Activated CD8-positive, alpha-beta memory T cell treated with anti-CD3 and anti-CD28 coated beads for 48 hours (primary cell): ENCODE measurements around the gene FAM83C.

Experiments
- DNase-seq, 3 experiments: peaks; one replicate each; pipeline ENCODE4 v3.0.0-alpha.2; 2020; ENCODE audit warnings: low read depth in 2 of 3, low spot score in 2 of 3

Gene FAM83C

GRCh38 chr20:35300469-35301262, 8.4 kb upstream of the FAM83C start:
- DNase-seq = no peak

- no peak for DNase-seq
Measured at GRCh38 chr20:35299780-35300179, 7.6 kb upstream of the FAM83C start.

DNA sequence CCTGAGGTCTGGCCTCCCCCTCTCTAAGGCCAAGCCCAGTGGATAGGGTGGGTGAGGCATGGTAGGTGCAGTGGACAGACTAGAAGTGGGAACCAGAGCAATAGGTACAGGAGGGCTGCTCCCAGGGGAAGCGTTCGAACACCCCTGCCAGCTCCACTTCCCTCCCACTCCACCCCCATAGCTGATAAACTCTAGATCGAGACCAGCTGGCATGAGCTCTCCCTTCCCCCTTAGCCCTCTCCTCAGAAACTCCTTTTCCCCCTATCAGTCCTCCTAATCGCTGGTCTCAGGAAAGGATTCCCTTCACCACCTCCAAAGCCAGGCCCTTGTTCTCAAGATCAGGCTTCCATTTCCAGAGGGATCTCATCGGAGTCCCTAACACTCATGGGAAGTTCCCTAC, 6.0 kb upstream of the FAM83C start:
- no peak for DNase-seq

DNA sequence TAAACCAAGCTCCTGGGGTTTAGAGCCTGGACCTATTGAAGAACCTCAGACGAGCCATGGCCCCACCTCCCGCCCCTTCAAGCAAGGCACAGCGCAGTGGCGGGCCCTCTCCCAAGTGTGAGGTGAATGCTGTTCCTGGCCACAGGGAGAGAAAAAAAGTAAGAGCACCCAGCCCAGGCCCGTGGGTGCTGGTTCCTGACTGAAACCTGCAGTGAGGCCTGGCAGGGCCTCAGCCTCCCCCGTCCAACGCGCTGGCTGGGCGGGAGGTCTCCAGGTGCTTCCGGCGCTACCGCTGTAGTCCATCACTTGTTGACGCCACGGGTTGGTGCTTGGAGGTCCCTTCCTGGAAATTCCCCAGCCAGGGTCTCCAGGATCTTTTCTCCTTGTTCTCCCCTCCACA, 5.5 kb upstream of the FAM83C start:
- no peak for DNase-seq

GRCh38 chr20:35297155-35297554, 4.9 kb upstream of the FAM83C start:
- DNase-seq = no peak

GRCh38 chr20:35296101-35296554, 3.9 kb upstream of the FAM83C start:
- DNase-seq = no peak

- no peak for DNase-seq
Measured at GRCh38 chr20:35295674-35296073, 3.4 kb upstream of the FAM83C start.

DNA sequence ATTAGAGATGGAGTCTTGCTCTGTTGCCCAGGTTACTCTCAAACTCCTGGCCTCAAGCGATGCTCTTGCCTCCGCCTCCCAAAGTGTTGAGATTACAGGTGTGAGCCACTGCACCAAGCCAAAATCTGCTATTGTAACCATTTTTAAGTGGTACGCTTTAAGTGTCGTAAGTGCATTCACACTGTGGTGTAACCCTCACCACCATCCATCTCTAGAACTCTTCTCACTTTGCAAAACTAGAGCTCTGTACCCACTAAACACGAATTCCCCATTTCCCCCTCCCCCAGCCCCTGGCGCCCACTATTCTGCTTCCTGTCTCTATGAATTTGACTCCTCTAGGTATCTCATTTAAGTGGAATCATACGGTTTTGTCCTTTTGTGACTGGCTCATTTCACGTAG, 2.8 kb upstream of the FAM83C start:
- DNase-seq = no peak

GRCh38 chr20:35294293-35294685, 2.1 kb upstream of the FAM83C start:
- no peak for DNase-seq

DNA sequence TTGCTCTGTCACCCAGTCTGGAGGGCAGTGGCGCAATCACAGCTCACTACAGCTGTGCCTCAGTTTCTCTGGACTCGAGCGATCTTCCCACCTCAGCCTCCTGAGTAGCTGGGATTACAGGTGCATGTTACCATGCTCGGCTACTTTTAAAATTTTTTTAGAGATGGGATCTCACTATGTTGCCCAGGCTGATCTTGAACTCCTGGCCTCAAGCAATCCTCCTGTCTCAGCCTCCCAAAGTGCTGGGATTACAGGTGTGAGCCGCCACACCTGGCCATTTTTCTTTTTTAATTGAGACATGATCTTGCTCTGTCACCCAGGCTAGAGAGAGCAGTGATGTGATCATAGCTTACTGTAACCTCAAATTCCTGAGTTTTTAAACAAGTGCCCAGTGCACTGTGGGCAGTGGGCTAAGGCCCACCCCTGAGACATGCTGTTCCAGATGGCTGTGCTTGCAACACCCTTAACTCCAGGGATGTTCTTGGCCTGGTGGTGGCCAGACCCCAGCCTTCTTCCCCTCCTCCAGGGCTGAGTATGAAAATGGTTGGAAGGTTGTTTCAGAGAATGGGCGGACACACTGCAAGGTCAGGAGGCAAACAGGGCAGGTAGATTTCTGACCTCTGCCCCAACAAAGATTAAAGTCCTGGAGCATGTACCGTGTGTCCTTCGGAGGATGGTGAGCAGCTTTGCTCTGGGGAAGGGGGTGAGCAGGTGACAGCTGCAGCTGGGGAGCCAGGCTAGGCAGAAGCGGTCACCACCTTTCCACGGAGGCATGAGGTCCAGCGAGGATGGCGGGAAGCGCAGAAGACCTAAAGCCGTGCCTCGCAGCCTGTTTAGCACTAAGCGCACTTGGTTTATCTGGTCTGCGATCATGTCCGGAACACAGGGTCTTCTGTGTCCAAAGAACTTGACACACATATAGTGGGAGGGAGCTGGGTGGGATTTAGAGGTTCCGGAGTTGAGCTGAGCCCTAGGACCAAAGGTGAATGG, 1.4 kb upstream of the FAM83C start:
- DNase-seq = no peak

DNA sequence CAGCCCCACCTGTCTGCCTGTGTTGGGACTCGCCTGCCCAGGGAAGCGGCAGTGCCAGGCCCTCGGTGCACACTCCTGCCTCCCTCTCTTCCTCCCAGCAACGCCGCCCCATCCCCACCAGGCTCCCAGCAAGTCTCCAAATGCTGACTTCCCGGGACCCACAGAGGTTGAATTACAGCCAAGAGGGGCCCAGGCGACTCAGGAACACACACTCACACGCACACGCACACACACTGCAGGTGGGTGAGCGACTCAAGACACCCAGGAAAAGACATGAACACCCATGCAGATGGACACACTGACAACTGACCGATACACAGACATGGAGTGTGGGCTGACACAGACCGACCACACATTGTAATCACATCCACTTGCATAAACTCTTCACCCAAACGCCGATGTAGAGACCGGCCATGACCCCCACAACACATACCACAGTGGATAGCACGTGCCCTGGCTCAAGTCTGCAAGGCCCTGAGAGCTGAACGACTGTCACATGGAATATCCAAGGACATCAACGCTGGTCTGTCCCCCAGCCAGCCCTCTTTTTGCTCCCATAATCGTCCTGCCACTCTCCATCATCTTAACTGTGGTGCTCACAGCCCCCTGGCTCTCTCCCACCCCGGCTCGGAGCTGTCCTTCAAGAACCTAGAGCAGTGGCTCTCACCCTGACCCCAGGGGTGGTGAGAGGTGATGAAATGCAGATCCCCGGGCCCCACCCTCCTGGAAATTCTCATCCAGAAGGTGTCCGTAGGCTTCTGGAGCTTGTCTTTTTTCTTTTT, 470 bp upstream of the FAM83C start:
- no peak for DNase-seq

DNA sequence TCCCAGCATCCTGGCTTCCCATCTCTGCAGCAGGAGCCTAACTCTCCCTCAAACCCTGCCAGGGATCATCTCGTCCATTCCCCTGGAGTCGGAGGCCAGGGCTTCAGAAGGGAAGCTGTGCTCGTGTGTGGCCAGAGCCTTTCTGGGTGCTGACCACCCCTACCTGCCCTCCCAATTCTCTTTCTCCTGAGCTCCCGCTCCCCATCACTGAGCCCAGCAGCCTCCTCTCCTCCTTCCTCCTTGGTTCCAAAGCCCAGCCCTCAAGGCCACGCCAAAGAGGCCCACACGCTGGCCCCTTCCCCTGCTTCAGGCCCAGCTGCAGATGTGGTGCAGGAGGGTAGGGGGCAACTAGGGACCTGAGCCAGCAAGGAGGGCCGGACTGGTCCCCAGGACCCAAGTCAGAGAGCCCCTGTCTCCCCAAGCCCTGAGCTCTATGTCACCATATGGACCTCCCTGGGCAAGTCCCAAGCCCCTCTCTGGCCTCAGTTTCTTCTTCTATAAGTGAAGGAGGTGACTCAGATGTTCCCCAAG, 1.3 kb downstream of the FAM83C start:
- DNase-seq = no peak

DNA sequence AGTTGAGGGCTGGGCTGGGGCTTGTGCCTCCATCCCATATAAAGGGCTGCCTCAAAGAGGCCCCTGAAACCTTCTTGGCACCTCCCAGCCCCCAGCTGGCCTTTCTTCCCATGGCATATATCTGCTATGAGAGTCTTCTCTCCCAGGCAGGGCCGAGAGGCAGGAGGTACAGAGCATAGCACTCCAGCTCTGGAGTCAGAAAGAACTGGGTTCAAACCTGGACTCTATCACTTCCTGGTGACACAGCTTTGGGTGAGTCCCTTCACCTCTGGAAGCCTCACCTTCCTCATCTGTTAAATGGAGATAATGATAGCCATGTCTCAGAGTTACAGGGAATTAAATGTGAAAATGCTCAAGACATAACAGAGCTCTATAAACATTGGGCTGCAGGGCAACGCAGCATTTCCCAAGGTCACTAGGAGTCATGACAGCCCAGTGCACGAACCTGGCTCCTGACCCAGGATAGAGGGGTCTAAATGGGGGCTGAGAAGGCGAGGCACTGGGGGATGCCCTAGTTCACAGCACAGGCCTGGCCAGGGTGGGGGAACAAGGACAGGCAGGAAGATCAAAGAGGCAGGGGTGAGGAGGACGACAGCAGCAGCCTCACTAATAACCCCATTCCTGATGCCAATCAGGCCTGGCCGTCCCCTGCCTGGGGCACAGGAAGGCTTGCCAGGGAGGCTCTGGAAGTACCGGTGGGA, 1.9 kb downstream of the FAM83C start:
- no peak for DNase-seq

DNA sequence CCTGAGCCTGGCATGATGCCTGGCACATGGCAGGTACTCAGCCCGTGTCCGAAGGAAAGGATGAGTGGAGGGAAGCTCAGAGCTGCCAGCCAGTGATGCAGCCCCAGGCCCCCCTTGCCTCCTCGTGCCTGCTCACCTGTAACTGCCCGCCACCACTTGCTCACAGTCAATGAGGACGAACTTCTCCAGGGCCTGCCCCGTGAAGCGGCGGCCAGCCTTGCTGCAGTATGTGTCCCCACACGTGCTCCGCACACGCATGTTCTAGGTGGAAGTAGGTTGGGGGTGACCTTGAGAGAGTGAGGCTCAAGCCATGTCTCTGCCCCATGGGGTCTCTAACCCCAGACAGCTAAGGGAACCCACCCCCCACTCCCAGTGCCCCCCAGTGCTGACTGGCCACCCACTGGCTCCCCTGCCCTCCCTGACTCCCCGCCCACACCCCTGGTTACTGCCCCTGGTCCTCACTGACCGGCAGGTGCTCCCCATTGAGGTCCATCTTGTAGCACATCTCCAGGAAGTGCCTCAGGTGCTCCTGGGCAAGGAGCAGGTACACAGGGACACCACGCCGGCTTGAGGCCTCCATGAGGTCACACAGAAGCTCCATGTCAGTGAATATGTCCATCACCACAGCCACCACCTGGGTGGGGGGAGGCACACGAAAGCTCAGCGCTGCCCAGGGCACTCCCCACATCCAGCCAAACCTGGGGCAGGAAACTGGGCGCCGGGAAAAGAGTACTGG, 3.7 kb downstream of the FAM83C start:
- DNase-seq = no peak

GRCh38 chr20:35287509-35288324, 4.5 kb downstream of the FAM83C start:
- DNase-seq = no peak

- no peak for DNase-seq
Measured at GRCh38 chr20:35286899-35287508, 5.2 kb downstream of the FAM83C start.

DNA sequence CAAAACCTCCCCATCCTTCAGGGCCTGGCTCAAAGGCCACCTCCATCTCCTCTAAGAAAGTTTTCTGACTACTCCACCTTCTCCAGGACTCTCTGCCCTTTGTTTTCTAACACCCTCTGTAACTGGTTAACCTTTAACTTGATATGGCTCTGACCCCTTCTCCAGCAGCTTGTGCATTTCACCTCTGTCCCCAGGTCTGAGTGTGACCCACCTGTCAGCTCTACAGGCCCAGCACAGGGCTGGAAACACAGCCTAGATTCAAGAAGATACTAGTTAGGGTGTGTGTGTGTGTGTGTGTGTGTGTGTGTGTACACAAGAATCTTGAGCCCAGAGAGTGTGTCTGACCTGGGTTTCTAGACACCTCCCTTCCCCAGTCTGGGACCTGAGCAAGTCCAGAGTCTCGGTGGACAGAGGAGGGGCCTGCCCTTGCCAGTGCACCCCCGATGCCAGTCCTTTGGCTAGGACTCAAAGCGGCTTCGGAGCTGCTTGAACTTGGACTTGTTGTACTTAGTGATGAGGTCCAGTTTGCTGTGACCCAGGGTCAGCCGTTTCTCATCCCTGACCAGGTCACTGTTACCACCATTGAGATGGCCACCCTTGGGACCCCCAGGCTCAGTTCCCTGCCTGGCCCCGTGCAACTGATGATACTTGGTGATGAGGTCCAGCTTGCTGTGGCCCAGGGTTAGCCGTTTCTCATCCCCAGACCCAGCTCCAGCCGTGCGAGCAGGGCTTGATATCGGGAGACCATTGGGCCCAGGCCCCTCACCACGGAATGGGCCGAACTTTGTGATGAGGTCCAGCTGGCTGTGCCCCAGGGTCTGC, 5.9 kb downstream of the FAM83C start:
- no peak for DNase-seq

GRCh38 chr20:35285806-35286076, 6.5 kb downstream of the FAM83C start:
- DNase-seq = no peak
